GM10248 (cell line): ENCODE measurements around the gene RBM23.
A peak's percentile ranks its signal among the peaks of the same experiment; 100 is the strongest.

Experiments used
- CTCF ChIA-PET: fragments of 300-600 bp; sonication (Branson Sonifier 250); formaldehyde crosslinking; extraction: SDS; loops from one replicate; lab custom pipeline; 2021; ENCODE audit warnings: antibody characterized with exemption; lab: Yijun Ruan, JAX
- POLR2A ChIA-PET: fragments of 350-650 bp; sonication (Branson Sonifier 250); formaldehyde crosslinking; extraction: SDS; loops from one replicate; lab custom pipeline; 2020; ENCODE audit warnings: antibody characterized with exemption; lab: Yijun Ruan, JAX
- DNase-seq: peaks from one replicate; pipeline ENCODE4 v3.0.0; 2012; ENCODE audit errors: extremely low spot score
- CTCF ChIP-seq: IDR thresholded peaks from 2 replicates; pipeline ENCODE4 v1.5.1; 2012; ENCODE audit warnings: mild to moderate bottlenecking, low read depth; ENCODE audit errors: extremely low read depth, missing control alignments, control extremely low read depth

The RBM23 gene

GRCh38 chr14:22872833-22873520 lies 46.0 kb downstream of the RBM23 start:
- POLR2A ChIA-PET, result no interaction called here
- DNase-seq, result no peak
- no peak for TF ChIP-seq CTCF
- CTCF ChIA-PET, result interaction anchor here (0.7 to 7.9 kb wide), 41 partner anchors 9 to 554 kb away, joined by 3 to 196 read pairs (median 5); partner anchors contain the start of genes ABHD4, DAD1, MRPL52 and PRMT5

GRCh38 chr14:22872033-22872832 lies 46.7 kb downstream of the RBM23 start:
- POLR2A ChIA-PET, result no interaction called here
- peak; percentile 80 for DNase-seq
- TF ChIP-seq CTCF, result peak; percentile 94
- CTCF ChIA-PET, result interaction anchor here (0.7 to 7.9 kb wide), 44 partner anchors 8 to 480 kb away, joined by 3 to 196 read pairs (median 5); partner anchors contain the start of genes ABHD4, AJUBA, DAD1 and OXA1L

- DNase-seq, result peak; percentile 88
- CTCF ChIA-PET, result interaction anchor here (0.6 to 7.9 kb wide), 26 partner anchors 10 to 479 kb away, joined by 3 to 196 read pairs (median 5); partner anchors contain the start of genes ABHD4, AJUBA, OXA1L and PRMT5
- POLR2A ChIA-PET, result interaction anchor here (0.7 kb wide), 1 partner anchor 12 kb away, joined by 3 read pairs; no protein-coding TSS in a partner anchor
- TF ChIP-seq CTCF, result peak; percentile 4
Measured at GRCh38 chr14:22871224-22872032, 47.5 kb downstream of the RBM23 start, which contains the start of gene LRP10. LRP10 (plus strand) TSS chr14:22871740; CDS start chr14:22872304, 564 bp downstream.

GRCh38 chr14:22870811-22871223 lies 48.1 kb downstream of the RBM23 start:
- ChIA-PET POLR2A (interaction anchor here (0.7 kb wide), 1 partner anchor 12 kb away, joined by 3 read pairs; no protein-coding TSS in a partner anchor), CTCF (interaction anchor here (0.6 to 7.9 kb wide), 16 partner anchors 12 to 479 kb away, joined by 3 to 196 read pairs (median 4); partner anchors contain the start of genes AJUBA, PRMT5, RBM23 and REM2)
- no peak for TF ChIP-seq CTCF
- no peak for DNase-seq

- DNase-seq, result no peak
- ChIA-PET POLR2A (no interaction called here), CTCF (interaction anchor here (0.9 to 6.9 kb wide), 5 partner anchors 14 to 297 kb away, joined by 3 to 76 read pairs (median 4); no protein-coding TSS in a partner anchor)
- no peak for TF ChIP-seq CTCF
Measured at GRCh38 chr14:22866874-22867273, 52.1 kb downstream of the RBM23 start.
